Fibroblast of lung (primary cell): Measurements from ENCODE around the gene GAA. TPM values are rescaled to one million over a fixed set of nuclear protein-coding genes. Genes with fewer than 3 reads are reported as not detected.

Experiments
- DNase-seq, 2 donors: peaks; one replicate each; pipeline versions ENCODE4 v3.0.0 to v3.0.0-alpha.2; 2010; ENCODE audit warnings: low read depth in 2 of 2
- H2AFZ ChIP-seq: 2 replicates; pipeline ENCODE4 v1.5.1; 2012; ENCODE audit warnings: low read length, control low read depth, inconsistent platforms
- H3K27ac ChIP-seq: 2 replicates; pipeline ENCODE4 v1.5.1; 2011; ENCODE audit warnings: low read length, control low read depth; ENCODE audit not compliant: insufficient read depth
- H3K27me3 ChIP-seq: 2 replicates; pipeline ENCODE4 v1.5.1; 2011; ENCODE audit warnings: mild to moderate bottlenecking, low read length; ENCODE audit not compliant: control insufficient read depth, insufficient read depth
- H3K36me3 ChIP-seq: 2 replicates; pipeline ENCODE4 v1.5.1; 2011; ENCODE audit warnings: low read length; ENCODE audit not compliant: control insufficient read depth, insufficient read depth
- H3K4me1 ChIP-seq: 2 replicates; pipeline ENCODE4 v1.5.1; 2011; ENCODE audit warnings: low read length; ENCODE audit not compliant: control insufficient read depth, insufficient read depth; ENCODE audit errors: extremely low read depth
- H3K4me2 ChIP-seq: 2 replicates; pipeline ENCODE4 v1.5.1; 2011; ENCODE audit warnings: low read length, control low read depth; ENCODE audit not compliant: insufficient read depth; ENCODE audit errors: extremely low read depth
- H3K4me3 ChIP-seq, 4 experiments: fragments of 200-600 bp in 1 of 4; sonication (generic) in 1 of 4; replicated peaks in 1 of 4; 2 replicates each; pipeline ENCODE4 v1.5.1; 2011 to 2016; ENCODE audit warnings: low read length in 4 of 4, low read depth in 3 of 4, mild to moderate bottlenecking in 3 of 4, control low read depth in 2 of 4, inconsistent platforms in 1 of 4, mixed read lengths in 1 of 4; ENCODE audit not compliant: insufficient read depth in 1 of 4; ENCODE audit errors: control extremely low read depth in 1 of 4
- H3K79me2 ChIP-seq: 2 replicates; pipeline ENCODE4 v1.5.1; 2012; ENCODE audit warnings: mild to moderate bottlenecking, low read length, inconsistent platforms; ENCODE audit not compliant: control insufficient read depth, insufficient read depth
- H3K9ac ChIP-seq: 2 replicates; pipeline ENCODE4 v1.5.1; 2011; ENCODE audit warnings: mild to moderate bottlenecking, low read length, control low read depth; ENCODE audit not compliant: insufficient read depth
- H3K9me3 ChIP-seq: 2 replicates; pipeline ENCODE4 v1.5.1; 2012; ENCODE audit warnings: low read depth, low read length; ENCODE audit not compliant: control insufficient read depth, insufficient read depth
- H4K20me1 ChIP-seq: 2 replicates; pipeline ENCODE4 v1.5.1; 2011; ENCODE audit warnings: low read length; ENCODE audit not compliant: control insufficient read depth, insufficient read depth; ENCODE audit errors: extremely low read depth
- EZH2 ChIP-seq: IDR thresholded peaks from 2 replicates; pipeline ENCODE4 v1.5.1; 2012; ENCODE audit warnings: low read length, control low read depth, mild to moderate bottlenecking; ENCODE audit errors: missing control alignments
- polyA plus RNA-seq, 2 donors: library from polyadenylated mRNA; depleted of rRNA in 1 of 2; stranded (reverse) in 1 of 2; unstranded in 1 of 2; fragments of >200 nt; gene quantifications; 2 replicates each; pipeline ENCODE4 v1.2.1, GENCODE V29; 2011 to 2012; ENCODE audit warnings: missing spikeins in 1 of 2
- total RNA-seq: library from RNA; depleted of rRNA; stranded (reverse); fragments of >200 nt; gene quantifications from 2 replicates; pipeline ENCODE4 v1.2.1, GENCODE V29; 2014
- TF ChIP-seq, protein P1 (sequence below), 2 donors: IDR thresholded peaks in 1 of 2; conservative IDR thresholded peaks in 1 of 2; 1 replicate in 1 of 2; 2 replicates in 1 of 2; pipeline ENCODE4 v1.5.1; 2011 to 2012; ENCODE audit warnings: low read length in 2 of 2, control low read depth in 1 of 2, inconsistent platforms in 1 of 2, low read depth in 1 of 2, mild to moderate bottlenecking in 1 of 2

Gene GAA
- total and polyA plus RNA-seq, 2 donors (not counting 1 experiment from before 2014, with no cell fraction given): 6.4 to 25.6 TPM

DNA sequence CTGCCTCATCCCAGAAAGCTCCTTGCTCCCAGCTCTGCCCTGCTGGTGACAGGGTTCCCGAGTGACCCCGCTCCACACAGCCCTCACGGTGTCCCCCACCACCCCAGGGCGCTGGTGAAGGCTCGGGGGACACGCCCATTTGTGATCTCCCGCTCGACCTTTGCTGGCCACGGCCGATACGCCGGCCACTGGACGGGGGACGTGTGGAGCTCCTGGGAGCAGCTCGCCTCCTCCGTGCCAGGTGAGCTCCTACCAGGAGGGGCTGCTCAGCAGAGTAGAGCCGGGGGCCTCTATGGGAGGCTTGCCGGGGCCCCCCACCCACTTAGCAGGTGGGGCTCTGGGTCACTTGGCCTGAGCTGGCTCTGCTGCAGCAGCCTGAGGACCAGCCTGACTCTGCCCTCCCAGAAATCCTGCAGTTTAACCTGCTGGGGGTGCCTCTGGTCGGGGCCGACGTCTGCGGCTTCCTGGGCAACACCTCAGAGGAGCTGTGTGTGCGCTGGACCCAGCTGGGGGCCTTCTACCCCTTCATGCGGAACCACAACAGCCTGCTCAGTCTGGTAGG is 11.2 kb downstream of the GAA start:
- Histone ChIP-seq H3K9me3 (no peaks in the 10 kb centered on the region), H3K4me1 (no peaks in the 10 kb centered on the region), H3K9ac (no peak overlapping the region), H3K27ac (no peak overlapping the region), H4K20me1 (no peaks in the 10 kb centered on the region), H3K79me2 (no peaks in the 10 kb centered on the region), H3K4me2 (no peak overlapping the region), H3K36me3 (no peaks in the 10 kb centered on the region), H3K4me3 (no peak overlapping the region), H2AFZ (no peak overlapping the region), H3K27me3 (no peaks in the 10 kb centered on the region)
- no peak for TF ChIP-seq EZH2
- TF ChIP-seq, protein P1, sequence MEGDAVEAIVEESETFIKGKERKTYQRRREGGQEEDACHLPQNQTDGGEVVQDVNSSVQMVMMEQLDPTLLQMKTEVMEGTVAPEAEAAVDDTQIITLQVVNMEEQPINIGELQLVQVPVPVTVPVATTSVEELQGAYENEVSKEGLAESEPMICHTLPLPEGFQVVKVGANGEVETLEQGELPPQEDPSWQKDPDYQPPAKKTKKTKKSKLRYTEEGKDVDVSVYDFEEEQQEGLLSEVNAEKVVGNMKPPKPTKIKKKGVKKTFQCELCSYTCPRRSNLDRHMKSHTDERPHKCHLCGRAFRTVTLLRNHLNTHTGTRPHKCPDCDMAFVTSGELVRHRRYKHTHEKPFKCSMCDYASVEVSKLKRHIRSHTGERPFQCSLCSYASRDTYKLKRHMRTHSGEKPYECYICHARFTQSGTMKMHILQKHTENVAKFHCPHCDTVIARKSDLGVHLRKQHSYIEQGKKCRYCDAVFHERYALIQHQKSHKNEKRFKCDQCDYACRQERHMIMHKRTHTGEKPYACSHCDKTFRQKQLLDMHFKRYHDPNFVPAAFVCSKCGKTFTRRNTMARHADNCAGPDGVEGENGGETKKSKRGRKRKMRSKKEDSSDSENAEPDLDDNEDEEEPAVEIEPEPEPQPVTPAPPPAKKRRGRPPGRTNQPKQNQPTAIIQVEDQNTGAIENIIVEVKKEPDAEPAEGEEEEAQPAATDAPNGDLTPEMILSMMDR (conservative IDR thresholded peaks at IDR 0.05 in 1 of 2, IDR thresholded peaks at IDR 0.05 in 1 of 2; ENCODE audit: low read depth in 1 of 2, low read length in 2 of 2): no peak
- no peak for DNase-seq

DNA sequence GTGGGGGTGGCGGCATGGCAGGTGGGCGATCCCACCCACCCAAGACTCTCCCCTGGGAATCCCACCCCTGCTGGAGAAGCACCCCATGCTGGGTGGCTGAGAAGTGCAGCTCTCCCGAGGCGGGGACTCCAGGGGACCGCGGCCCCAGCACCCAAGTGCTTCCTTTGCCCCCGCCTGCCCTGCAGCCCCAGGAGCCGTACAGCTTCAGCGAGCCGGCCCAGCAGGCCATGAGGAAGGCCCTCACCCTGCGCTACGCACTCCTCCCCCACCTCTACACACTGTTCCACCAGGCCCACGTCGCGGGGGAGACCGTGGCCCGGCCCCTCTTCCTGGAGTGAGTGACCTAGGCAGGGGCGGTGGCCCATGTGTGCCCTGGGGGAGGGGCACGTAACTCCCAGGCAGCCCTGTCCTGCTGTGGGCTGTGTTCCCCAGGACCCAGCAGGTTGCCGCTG is 11.7 kb downstream of the GAA start:
- no peak overlapping the region for H3K9ac ChIP-seq
- no peaks in the 10 kb centered on the region for H3K4me1 ChIP-seq
- no peak overlapping the region for H3K4me2 ChIP-seq
- no peak for DNase-seq
- no peak overlapping the region for H3K4me3 ChIP-seq
- no peak overlapping the region for H2AFZ ChIP-seq
- H3K27ac ChIP-seq: no peak overlapping the region
- no peaks in the 10 kb centered on the region for H3K79me2 ChIP-seq
- H3K27me3 ChIP-seq: no peaks in the 10 kb centered on the region
- no peaks in the 10 kb centered on the region for H3K36me3 ChIP-seq
- H3K9me3 ChIP-seq: no peaks in the 10 kb centered on the region
- no peak for TF ChIP-seq EZH2
- TF ChIP-seq, protein P1 (conservative IDR thresholded peaks at IDR 0.05 in 1 of 2, IDR thresholded peaks at IDR 0.05 in 1 of 2; ENCODE audit: low read depth in 1 of 2, low read length in 2 of 2): no peak
- H4K20me1 ChIP-seq: no peaks in the 10 kb centered on the region

GRCh38 chr17:80114758-80115157 is 13.4 kb downstream of the GAA start:
- H3K36me3 ChIP-seq: no peaks in the 10 kb centered on the region

More at GRCh38 chr17:80114758-80115157, 13.4 kb downstream of the GAA start:
- no peaks in the 10 kb centered on the region for H3K79me2 ChIP-seq
- H3K4me3 ChIP-seq: no peak overlapping the region
- no peak for TF ChIP-seq EZH2
- TF ChIP-seq, protein P1 (conservative IDR thresholded peaks at IDR 0.05 in 1 of 2, IDR thresholded peaks at IDR 0.05 in 1 of 2; ENCODE audit: low read depth in 1 of 2, low read length in 2 of 2): no peak
- no peak overlapping the region for H3K9ac ChIP-seq
- H3K4me2 ChIP-seq: no peak overlapping the region
- no peak overlapping the region for H2AFZ ChIP-seq
- no peak overlapping the region for H3K27ac ChIP-seq
- H4K20me1 ChIP-seq: no peaks in the 10 kb centered on the region
- DNase-seq: no peak
- no peaks in the 10 kb centered on the region for H3K4me1 ChIP-seq
- H3K27me3 ChIP-seq: no peaks in the 10 kb centered on the region
- H3K9me3 ChIP-seq: no peaks in the 10 kb centered on the region
